IMR-90 (cell line): ENCODE data around the gene CGNL1.

ENCODE experiments used
- BHLHE40 ChIP-seq: fragments of 150-350 bp; IDR thresholded peaks from 2 replicates; pipeline ENCODE4 v1.6.1; 2016; ENCODE audit warnings: mild to moderate bottlenecking, low read depth, low read length
- CEBPB ChIP-seq: IDR thresholded peaks from 2 replicates; pipeline ENCODE4 v1.6.1; 2012; ENCODE audit warnings: low read depth, low read length, improper control_type of control experiment
- CHD1 ChIP-seq: IDR thresholded peaks from 2 replicates; pipeline ENCODE4 v1.6.1; 2012; ENCODE audit warnings: low read depth, low read length, improper control_type of control experiment
- CTCF ChIP-seq: conservative IDR thresholded peaks from 2 replicates; pipeline ENCODE4 v1.5.1; 2012; ENCODE audit warnings: mild to moderate bottlenecking, low read depth, low read length, improper control_type of control experiment
- ELK1 ChIP-seq: fragments of 150-350 bp; IDR thresholded peaks from 2 replicates; pipeline ENCODE4 v1.6.1; 2016; ENCODE audit warnings: low read depth, mild to moderate bottlenecking, low read length, moderate library complexity, borderline replicate concordance
- MAFK ChIP-seq: IDR thresholded peaks from 2 replicates; pipeline ENCODE4 v1.6.1; 2012; ENCODE audit warnings: low read depth, low read length, improper control_type of control experiment
- MAZ ChIP-seq: IDR thresholded peaks from 2 replicates; pipeline ENCODE4 v1.6.1; 2012; ENCODE audit warnings: low read depth, mild to moderate bottlenecking, low read length, improper control_type of control experiment, moderate library complexity, borderline replicate concordance
- MXI1 ChIP-seq: IDR thresholded peaks from 2 replicates; pipeline ENCODE4 v1.6.1; 2012; ENCODE audit warnings: low read depth, mild to moderate bottlenecking, low read length, moderate library complexity, borderline replicate concordance
- POLR2A ChIP-seq: IDR thresholded peaks from 2 replicates; pipeline ENCODE4 v1.6.1; 2012; ENCODE audit warnings: mild to moderate bottlenecking, low read depth, low read length

GRCh38 chr15:57600197-57600596 is 223.9 kb downstream of the CGNL1 start:
- no peak for TF ChIP-seq CTCF
- TF ChIP-seq MAFK: no peak
- TF ChIP-seq ELK1: no peak
- TF ChIP-seq MXI1: no peak
- no peak for TF ChIP-seq MAZ
- TF ChIP-seq POLR2A: no peak
- no peak for TF ChIP-seq CHD1
- no peak for TF ChIP-seq BHLHE40
- TF ChIP-seq CEBPB: no peak
